CD4-positive, alpha-beta T cell (primary cell): Measurements from ENCODE around the gene HINT2. TPM values are rescaled to one million over a fixed set of nuclear protein-coding genes. Genes with fewer than 3 reads are reported as not detected.

Experiments used
- ATAC-seq: fragments of 200-7000 bp; cut with Tn5 transposase; one replicate; pipeline ENCODE4 v1.10.0; 2022; ENCODE audit warnings: mild to moderate bottlenecking; ENCODE audit not compliant: poor library complexity
- CTCF ChIA-PET: fragments of 350-600 bp; sonication (Branson Sonifier 250); formaldehyde crosslinking; loops from one replicate; lab custom pipeline; 2021; ENCODE audit warnings: antibody characterized with exemption, inconsistent platforms; lab: Charles Lee
- POLR2A ChIA-PET: fragments of 350-600 bp; sonication (Branson Sonifier 250); formaldehyde crosslinking; loops from one replicate; lab custom pipeline; 2021; ENCODE audit warnings: antibody characterized with exemption, inconsistent platforms; lab: Charles Lee
- DNase-seq, 14 experiments: peaks; one replicate each; pipeline ENCODE4 v3.0.0-alpha.2; 2013 to 2020; ENCODE audit warnings: mixed read lengths in 2 of 14
- H3K27ac ChIP-seq, 2 donors: one replicate each; pipeline versions ENCODE4 v1.5.1 to v1.7.0; 2013; ENCODE audit warnings: low read length in 2 of 2, low read depth in 1 of 2, mild to moderate bottlenecking in 1 of 2
- H3K27me3 ChIP-seq, 2 experiments: 1 replicate in 1 of 2; 2 replicates in 1 of 2; pipeline versions ENCODE4 v1.6.1 to v1.7.0; 2013; ENCODE audit warnings: low read length in 2 of 2, control low read depth in 1 of 2, mild to moderate bottlenecking in 1 of 2, moderate library complexity in 1 of 2; ENCODE audit not compliant: insufficient read depth in 2 of 2, control insufficient read depth in 1 of 2
- H3K36me3 ChIP-seq: one replicate; pipeline ENCODE4 v1.6.1; 2013; ENCODE audit warnings: low read length, control low read depth; ENCODE audit not compliant: insufficient read depth
- H3K4me1 ChIP-seq: one replicate; pipeline ENCODE4 v1.6.1; 2013; ENCODE audit warnings: low read length, control low read depth; ENCODE audit not compliant: insufficient read depth
- H3K4me3 ChIP-seq: one replicate; pipeline ENCODE4 v1.5.1; 2013; ENCODE audit warnings: mild to moderate bottlenecking, low read length, moderate library complexity
- H3K9me3 ChIP-seq, 2 experiments: 1 replicate in 1 of 2; 2 replicates in 1 of 2; pipeline versions ENCODE4 v1.6.1 to v1.7.0; 2013; ENCODE audit warnings: low read length in 2 of 2, mild to moderate bottlenecking in 2 of 2, control low read depth in 1 of 2, moderate library complexity in 1 of 2; ENCODE audit not compliant: control insufficient read depth in 1 of 2, insufficient read depth in 1 of 2
- H3K27ac Mint-ChIP-seq: one replicate; pipeline ENCODE4 v1.8.0; 2020; ENCODE audit warnings: mixed read lengths
- H3K27me3 Mint-ChIP-seq: one replicate; pipeline ENCODE4 v1.8.0; 2021; ENCODE audit warnings: mixed read lengths
- H3K36me3 Mint-ChIP-seq: one replicate; pipeline ENCODE4 v1.8.0; 2021; ENCODE audit warnings: low read depth, mixed read lengths
- H3K4me1 Mint-ChIP-seq: one replicate; pipeline ENCODE4 v1.8.0; 2021; ENCODE audit warnings: low read depth, mixed read lengths
- H3K4me3 Mint-ChIP-seq: one replicate; pipeline ENCODE4 v1.8.0; 2020; ENCODE audit warnings: mild to moderate bottlenecking, mixed read lengths
- H3K9me3 Mint-ChIP-seq: one replicate; pipeline ENCODE4 v1.8.0; 2020; ENCODE audit warnings: mixed read lengths
- intact Hi-C, 2 experiments: fragments of 100-400 bp; cut with DNase I in 1 of 2; cut with micrococcal nuclease in 1 of 2; formaldehyde crosslinking; loops; one replicate each; pipeline versions ENCODE4 v1.15.1 to v1.9.0; 2023 to 2025; cut with DNase I, micrococcal nuclease
- total RNA-seq, 174 experiments: library from RNA in 2 of 174; stranded (reverse) in 2 of 174; gene quantifications; one replicate each; pipeline ENCODE4 v1.2.3 and lab custom pipeline; 2021 to 2026
- TF ChIP-seq, protein P1 (sequence below): fragments of 200-600 bp; IDR thresholded peaks from one replicate; pipeline ENCODE4 v1.8.0; 2022; ENCODE audit warnings: antibody characterized with exemption, mild to moderate bottlenecking

Gene HINT2
- total RNA-seq, 2 experiments from 2014 or later, result 10.9 to 12.6 TPM

DNA sequence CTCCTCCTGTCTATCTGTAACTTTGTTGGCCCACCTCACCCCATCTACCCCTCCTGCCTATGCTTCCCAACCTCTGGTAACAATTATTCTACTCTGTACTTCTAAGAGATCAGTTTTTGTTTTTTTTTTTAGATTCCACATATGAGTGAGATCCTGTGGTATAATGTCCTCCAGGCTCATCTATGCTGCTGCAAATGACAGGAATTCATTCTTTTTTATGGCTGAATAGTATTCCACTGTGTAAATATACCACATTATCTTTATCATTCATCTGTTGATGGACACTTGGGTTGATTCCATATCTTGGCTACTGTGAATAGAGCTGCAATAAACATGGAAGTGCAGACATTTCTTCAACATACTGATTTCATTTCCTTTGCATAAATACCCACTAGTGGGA lies 31.4 kb downstream of the HINT2 start:
- ChIA-PET CTCF (interaction anchor here (1.0 to 1.7 kb wide), 2 partner anchors 27 to 52 kb away, joined by 3 to 5 read pairs; no protein-coding TSS in a partner anchor), POLR2A (no interaction called here)
- H3K27me3 Mint-ChIP-seq, result no peaks in the 10 kb centered on the region
- no peak overlapping the region for H3K27ac ChIP-seq
- TF ChIP-seq, protein P1, sequence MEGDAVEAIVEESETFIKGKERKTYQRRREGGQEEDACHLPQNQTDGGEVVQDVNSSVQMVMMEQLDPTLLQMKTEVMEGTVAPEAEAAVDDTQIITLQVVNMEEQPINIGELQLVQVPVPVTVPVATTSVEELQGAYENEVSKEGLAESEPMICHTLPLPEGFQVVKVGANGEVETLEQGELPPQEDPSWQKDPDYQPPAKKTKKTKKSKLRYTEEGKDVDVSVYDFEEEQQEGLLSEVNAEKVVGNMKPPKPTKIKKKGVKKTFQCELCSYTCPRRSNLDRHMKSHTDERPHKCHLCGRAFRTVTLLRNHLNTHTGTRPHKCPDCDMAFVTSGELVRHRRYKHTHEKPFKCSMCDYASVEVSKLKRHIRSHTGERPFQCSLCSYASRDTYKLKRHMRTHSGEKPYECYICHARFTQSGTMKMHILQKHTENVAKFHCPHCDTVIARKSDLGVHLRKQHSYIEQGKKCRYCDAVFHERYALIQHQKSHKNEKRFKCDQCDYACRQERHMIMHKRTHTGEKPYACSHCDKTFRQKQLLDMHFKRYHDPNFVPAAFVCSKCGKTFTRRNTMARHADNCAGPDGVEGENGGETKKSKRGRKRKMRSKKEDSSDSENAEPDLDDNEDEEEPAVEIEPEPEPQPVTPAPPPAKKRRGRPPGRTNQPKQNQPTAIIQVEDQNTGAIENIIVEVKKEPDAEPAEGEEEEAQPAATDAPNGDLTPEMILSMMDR, result no peak
- H3K36me3 ChIP-seq, result peaks cover 16% of the 10 kb centered on the region
- no peak overlapping the region for H3K4me3 Mint-ChIP-seq
- intact Hi-C loops, result no loop called here
- ATAC-seq (no peak), DNase-seq (no peak)
- H3K4me3 ChIP-seq, result no peak overlapping the region
- no peaks in the 10 kb centered on the region for H3K9me3 ChIP-seq
- no peaks in the 10 kb centered on the region for H3K9me3 Mint-ChIP-seq
- H3K27me3 ChIP-seq, result no peaks in the 10 kb centered on the region
- peaks cover 49% of the 10 kb centered on the region for H3K36me3 Mint-ChIP-seq
- H3K27ac Mint-ChIP-seq, result no peak overlapping the region
- no peaks in the 10 kb centered on the region for H3K4me1 ChIP-seq
- no peaks in the 10 kb centered on the region for H3K4me1 Mint-ChIP-seq

- intact Hi-C loops, result no loop called here
- Mint-ChIP-seq H3K4me1 (no peaks in the 10 kb centered on the region), H3K27me3 (no peaks in the 10 kb centered on the region), H3K9me3 (no peaks in the 10 kb centered on the region), H3K27ac (no peak overlapping the region), H3K36me3 (peaks cover 36% of the 10 kb centered on the region), H3K4me3 (no peak overlapping the region)
- DNase-seq (no peak), ATAC-seq (no peak)
- ChIA-PET POLR2A (no interaction called here), CTCF (interaction anchor here (0.7 kb wide), 1 partner anchor 84 kb away, joined by 4 read pairs; no protein-coding TSS in a partner anchor)
- Histone ChIP-seq H3K36me3 (peaks cover 11% of the 10 kb centered on the region), H3K9me3 (no peaks in the 10 kb centered on the region), H3K4me3 (no peak overlapping the region), H3K27ac (no peak overlapping the region), H3K4me1 (no peaks in the 10 kb centered on the region), H3K27me3 (no peaks in the 10 kb centered on the region)
- TF ChIP-seq, protein P1, result no peak
These were observed 33.8 kb downstream of the HINT2 start for GRCh38 chr9:35781066-35781465.

- Histone ChIP-seq H3K4me3 (no peak overlapping the region), H3K36me3 (peaks cover 4% of the 10 kb centered on the region), H3K27ac (no peak overlapping the region), H3K9me3 (no peaks in the 10 kb centered on the region), H3K4me1 (no peaks in the 10 kb centered on the region), H3K27me3 (no peaks in the 10 kb centered on the region)
- TF ChIP-seq, protein P1, result no peak
- H3K4me3 Mint-ChIP-seq, result no peak overlapping the region
- H3K4me1 Mint-ChIP-seq, result no peaks in the 10 kb centered on the region
- H3K9me3 Mint-ChIP-seq, result no peaks in the 10 kb centered on the region
- H3K36me3 Mint-ChIP-seq, result peaks cover 26% of the 10 kb centered on the region
- DNase-seq (no peak), ATAC-seq (no peak)
- H3K27ac Mint-ChIP-seq, result no peak overlapping the region
- no peaks in the 10 kb centered on the region for H3K27me3 Mint-ChIP-seq
- ChIA-PET POLR2A (no interaction called here), CTCF (interaction anchor here (0.5 to 1.3 kb wide), 2 partner anchors 12 to 707 kb away, joined by 3 to 4 read pairs; no protein-coding TSS in a partner anchor)
- intact Hi-C loops, result no loop called here
These were observed 36.3 kb downstream of the HINT2 start for GRCh38 chr9:35778496-35778895.
